ENCODE results near the gene C5AR2. TPM values are rescaled to one million over a fixed set of nuclear protein-coding genes. Genes with fewer than 3 reads are reported as not detected.
A peak's percentile ranks its signal among the peaks of the same experiment; 100 is the strongest.
"Not testable (repeated sequence)": the region's sequence is repeated elsewhere in the genome, so short reads cannot be mapped to it uniquely, and the experiment has no call there.

The C5AR2 gene
- total RNA-seq, 1 experiment from 2014 or later, result not detected

DNA sequence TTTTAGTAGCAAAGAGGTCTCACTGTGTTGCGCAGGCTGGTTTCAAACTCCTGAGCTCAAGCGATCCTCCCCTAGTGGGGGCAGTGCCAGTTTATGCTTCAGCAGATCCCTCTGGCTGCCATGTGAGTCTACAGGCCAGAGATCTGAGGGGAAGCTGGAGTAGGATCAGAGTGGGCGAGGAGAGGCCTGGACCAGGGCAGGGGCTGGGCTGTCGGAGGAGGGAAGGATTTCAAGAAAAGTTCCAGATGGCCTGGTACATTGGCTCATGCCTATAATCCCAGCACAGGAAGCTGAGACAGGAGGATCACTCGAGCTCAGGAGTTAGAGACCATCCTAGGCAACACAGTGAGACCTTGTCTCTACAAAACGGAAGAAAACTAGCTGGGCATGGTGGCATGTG, 27.0 kb downstream of the C5AR2 start:
- DNase-seq (ENCODE audit: low spot score), result no peak

DNA sequence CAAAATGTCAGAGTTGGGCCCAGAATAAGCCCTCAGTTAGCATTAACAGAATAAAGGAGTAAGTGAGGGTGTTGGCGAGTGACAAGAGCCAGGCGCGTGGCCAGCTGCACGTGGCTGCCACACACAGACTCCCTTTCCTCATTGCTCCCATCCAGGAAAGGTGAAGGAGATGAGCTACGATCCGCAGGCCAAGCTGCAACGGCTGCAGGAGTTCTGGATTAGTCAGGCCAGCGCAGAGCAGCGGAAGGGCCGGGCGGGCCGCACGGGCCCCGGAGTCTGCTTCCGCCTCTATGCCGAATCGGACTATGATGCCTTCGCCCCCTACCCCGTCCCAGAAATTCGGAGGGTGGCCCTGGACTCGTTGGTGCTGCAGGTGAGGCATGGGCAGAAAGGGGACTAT, 30.3 kb downstream of the C5AR2 start:
- no peak for DNase-seq (ENCODE audit: low spot score)

DNA sequence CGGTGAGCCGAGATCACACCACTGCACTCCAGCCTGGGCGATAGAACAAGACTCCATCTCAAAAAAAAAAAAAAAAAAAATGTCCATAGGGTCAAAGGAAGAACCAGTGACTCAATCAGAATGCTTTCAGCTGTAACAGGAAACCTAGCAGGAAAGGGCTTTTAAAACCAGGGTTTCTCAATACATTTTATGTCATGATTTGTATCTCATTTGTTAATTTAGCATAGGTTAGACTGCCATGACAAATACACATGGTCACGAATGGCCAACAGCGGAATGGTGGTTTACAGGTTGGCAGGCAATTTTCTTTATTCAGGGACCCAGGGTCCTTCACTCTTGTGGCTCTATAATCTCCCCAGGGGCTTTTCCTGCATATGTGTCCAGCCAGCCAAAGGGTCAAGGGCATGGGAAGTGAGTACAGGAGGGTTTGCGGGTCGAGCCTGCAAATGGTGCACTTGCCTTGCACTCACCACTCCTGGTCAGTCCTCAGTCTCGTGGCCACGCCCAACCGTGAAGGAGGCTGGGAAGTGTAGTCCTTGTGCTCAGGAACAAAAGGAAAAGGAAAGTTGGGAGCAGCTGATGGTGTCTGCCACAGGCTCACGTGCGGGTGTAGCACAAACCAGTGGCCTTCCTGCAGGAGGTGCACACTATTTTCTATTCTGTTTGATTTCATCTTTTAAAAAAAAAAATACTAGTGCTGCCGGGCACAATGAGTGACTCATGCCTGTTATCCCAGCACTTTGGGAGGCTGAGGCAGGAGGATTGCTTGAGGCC, 32.0 kb downstream of the C5AR2 start:
- peak; percentile 32 for DNase-seq (ENCODE audit: low spot score)

DNA sequence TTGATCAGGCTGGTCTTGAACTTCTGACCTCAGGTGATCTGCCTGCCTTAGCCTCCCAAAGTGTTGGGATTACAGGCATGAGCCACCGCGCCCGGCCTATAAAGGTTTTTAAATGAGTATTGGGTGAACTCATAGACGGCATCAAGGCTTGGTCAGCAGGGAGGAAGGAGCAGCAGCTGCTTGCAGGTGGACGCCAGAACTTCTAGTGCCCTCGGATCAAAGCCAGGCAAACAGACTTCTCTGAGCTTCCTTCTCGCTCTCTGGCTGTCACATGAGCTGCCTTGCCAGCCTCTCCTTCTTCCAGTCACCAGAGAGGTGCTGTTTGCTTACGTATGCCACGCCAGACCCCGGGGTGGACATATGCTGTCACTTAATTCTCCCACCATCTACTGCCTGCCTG, 33.5 kb downstream of the C5AR2 start:
- DNase-seq (ENCODE audit: low spot score), result not testable (repeated sequence)

DNA sequence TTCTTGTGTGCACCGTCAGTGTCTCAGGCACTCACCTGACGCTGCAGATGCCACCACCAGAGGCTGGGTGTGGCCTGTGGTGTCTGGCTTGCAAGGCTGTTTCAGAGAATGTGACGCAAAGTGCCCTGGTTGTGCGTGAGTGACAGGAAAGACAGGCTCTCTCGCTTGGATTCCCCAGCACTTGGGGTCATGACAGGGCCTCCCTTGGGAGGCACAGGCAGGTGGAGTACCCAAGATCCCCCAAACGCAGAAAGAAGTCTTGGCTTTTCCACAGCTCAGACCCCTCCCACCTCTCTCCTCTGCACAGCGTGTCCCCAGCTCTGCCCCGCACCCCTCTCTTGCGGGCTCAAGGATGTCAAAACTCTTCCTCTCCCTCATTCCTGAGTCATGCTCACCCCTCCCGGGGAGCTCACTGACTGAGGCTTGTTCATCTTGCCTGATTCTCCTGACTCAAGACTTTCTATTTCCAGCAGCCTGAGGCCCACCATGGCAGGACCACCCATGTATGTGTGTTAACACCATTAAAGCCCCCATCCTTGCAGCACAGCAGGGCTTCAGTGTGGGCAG, 38.2 kb downstream of the C5AR2 start:
- DNase-seq (ENCODE audit: low spot score), result no peak

DNA sequence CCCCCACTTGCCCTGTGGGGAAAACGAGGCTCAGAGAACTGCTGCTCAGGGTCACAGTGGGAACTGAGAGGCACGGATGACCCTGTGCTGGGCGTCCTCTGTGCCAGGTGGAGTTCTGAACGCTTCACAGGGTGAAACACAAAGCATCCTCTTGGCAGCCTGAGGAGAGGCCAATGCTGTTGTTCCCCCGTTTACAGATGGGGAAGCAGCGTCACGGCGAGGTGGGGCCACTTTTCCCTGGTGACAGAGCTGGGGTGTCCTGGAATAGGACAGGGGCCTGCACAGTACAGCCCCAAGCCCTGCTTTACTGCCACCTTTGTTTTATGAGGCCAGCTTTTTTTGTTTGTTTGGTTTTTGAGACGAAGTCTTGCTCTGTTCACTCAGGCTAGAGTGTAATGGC, 39.3 kb downstream of the C5AR2 start:
- no peak for DNase-seq (ENCODE audit: low spot score)

DNA sequence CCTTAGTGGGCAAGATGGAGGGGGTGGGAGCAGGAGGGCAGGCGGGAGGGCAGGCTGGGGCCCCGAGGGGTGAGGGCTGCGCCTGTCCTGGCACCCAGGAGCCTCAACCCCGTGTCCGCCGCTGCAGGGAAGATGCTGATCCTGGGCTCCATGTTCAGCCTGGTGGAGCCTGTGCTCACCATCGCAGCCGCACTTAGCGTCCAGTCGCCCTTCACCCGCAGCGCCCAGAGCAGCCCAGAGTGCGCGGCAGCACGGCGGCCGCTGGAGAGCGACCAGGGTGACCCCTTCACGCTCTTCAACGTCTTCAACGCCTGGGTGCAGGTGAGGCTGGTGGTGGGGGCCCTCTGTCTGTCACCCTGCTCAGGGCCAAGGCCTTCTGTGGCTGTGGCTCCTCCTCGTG, 40.6 kb downstream of the C5AR2 start:
- no peak for DNase-seq (ENCODE audit: low spot score)

DNA sequence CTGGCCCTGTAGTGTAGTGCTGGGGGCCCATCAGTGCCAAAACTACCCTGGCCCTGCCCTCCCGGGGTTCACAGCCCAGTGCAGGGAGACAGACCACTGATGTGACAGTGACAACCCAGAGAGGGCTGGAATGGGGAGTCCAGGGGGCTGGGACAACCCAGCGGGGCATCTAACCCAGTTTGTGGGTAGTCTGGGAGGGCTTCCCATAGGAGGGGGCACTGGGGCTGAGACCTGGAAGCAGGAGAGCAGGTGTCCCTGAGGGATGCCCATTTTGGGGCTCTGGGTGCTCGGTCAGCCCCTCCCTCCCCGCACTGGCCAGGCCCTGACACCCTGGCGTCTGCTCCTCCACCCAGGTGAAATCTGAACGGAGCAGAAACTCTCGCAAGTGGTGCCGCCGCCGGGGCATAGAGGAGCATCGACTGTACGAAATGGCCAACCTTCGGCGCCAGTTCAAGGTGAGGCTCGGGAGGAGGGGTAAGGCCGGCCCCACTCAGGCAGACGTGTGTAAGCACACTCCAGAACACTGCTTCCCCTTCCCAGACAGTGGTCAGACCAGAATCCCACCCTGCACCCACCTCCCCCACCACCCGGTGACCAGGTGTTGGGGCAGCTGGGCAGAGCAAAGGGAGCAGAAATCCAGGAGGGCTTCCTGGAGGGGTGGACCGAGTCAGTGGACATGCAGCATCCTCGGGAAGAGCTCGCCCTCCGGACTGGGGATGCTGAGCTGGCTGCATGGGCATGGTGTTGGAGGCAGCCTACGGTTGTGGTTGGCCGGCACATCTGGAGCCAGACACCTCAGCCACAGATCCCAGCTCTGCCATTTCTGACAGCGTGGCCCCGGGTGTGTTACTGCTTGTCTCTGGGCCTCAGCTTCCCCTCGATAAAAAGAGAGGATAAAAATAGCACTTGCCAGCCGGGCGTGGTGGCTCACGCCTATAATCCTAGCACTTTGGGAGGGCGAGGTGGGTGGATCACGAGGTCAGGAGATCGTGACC, 41.6 kb downstream of the C5AR2 start:
- DNase-seq (ENCODE audit: low spot score), result no peak

DNA sequence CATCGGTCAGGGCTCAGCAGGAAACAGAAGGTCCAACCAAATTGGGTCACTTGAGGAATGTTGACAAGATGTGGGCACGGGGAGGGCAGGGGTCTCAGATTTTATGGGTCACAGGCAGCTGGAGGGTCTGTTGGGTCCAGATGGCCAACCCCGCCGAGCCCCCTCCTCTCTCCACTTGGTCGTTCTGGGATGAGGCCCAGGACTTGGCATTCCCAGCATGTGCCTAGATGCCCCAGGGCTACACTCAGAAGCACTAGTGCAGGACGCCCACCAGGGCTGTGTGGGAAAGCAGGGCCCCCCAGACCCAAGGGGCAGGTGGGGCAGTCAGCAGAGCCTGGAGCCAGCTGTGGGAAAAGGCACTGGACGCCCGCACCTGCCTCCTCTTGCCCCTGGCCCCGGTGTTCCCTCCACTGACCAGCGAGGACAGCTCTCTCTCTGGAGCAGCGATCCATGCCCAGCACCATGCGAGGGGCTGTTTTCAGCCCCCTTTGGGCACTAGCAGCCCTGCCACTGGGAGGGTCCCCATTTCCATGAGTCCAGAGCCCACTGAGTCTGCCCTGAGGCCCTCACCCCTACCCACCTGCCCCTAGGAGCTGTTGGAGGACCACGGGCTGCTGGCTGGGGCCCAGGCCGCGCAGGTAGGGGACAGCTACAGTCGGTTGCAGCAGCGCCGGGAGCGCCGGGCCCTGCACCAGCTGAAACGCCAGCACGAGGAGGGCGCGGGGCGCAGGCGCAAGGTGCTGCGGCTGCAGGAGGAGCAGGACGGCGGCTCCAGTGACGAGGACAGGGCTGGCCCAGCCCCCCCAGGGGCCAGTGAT, 43.1 kb downstream of the C5AR2 start:
- DNase-seq (ENCODE audit: low spot score), result no peak

DNA sequence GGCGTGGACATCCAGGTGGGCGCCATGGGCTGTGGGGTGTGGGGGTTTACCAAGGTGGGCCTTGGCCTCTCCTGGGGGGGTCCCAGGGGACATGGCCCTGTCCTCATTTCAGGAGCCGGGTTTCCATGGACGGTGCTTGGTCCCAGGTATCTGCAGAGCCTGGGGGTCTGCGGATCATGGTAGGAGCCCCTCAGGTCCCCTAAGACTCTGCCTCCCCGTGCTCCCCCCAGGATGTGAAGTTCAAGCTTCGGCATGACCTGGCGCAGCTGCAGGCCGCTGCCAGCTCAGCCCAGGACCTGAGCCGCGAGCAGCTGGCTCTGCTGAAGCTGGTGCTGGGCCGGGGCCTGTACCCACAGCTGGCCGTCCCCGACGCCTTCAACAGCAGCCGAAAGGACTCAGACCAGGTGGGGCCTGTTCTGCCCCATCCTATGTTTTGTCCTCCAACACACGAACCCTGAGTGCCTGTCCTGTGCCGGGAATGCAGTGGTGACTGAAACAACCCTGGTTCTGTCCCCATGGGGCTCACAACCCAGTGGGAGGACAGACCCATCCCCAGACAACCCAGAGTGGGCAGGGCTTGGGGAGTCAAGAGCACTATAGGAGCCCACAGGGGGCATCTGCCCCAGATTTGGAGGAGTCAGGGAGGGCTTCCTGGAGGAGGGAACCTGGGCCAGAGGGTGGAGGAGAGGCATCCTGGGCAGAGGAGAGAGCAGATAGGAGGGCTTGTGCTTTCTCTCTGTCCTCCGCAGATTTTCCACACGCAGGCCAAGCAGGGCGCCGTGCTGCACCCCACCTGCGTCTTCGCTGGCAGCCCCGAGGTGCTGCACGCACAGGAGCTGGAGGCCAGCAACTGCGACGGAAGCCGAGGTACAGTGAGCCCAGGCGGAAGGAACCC, 44.0 kb downstream of the C5AR2 start:
- DNase-seq (ENCODE audit: low spot score), result no peak

DNA sequence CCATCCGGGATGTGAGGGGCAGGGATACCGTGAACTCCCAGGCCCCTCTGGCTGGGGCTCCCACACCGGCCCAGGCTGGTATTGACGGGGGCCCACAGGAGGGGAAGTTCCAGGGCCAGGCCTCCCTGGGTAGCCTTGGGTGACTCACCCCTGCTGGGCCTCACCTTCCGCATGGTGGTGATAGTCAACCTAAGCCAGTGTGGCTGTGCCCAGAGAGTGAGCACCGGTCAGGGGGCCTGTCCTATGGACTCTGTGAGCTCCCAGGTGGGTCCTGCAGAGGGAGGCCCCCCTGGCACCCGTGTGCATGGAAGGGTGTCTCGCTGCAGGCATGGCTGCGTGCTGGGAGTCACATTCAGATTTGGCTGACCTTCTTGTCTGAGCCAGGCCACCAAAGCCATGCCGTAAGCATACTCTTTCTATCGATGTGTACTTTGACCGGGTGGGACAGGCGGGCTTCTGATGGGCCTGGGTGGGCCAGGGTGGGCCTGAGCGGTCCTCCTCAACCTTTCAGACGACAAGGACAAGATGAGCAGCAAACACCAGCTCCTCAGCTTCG, 44.7 kb downstream of the C5AR2 start:
- no peak for DNase-seq (ENCODE audit: low spot score)

DNA sequence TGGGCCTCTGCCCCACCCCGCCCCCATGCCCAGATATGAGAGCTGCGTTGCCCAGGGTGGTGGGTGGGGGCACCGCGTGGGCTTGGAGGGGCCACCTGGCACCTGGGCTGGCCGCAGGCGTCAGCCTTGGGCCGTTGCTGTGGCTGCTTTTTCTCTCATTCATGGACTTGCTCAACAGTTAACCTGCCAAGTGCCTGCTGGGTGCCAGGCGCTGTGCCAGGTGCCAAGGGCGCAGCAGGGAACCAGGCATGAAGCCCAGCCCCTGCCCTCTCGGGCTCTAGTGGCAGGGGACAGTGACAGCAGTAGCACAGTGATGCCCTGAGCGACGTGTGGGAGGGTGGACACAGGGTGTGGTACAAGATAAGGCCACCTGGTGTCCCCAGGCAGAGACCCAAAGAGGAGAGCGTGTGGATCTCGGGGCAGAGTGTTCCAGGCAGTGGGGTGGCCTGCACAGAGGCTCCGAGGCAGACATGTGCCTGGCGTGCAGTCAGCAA, 45.3 kb downstream of the C5AR2 start:
- peak; percentile 36 for DNase-seq (ENCODE audit: low spot score)

DNA sequence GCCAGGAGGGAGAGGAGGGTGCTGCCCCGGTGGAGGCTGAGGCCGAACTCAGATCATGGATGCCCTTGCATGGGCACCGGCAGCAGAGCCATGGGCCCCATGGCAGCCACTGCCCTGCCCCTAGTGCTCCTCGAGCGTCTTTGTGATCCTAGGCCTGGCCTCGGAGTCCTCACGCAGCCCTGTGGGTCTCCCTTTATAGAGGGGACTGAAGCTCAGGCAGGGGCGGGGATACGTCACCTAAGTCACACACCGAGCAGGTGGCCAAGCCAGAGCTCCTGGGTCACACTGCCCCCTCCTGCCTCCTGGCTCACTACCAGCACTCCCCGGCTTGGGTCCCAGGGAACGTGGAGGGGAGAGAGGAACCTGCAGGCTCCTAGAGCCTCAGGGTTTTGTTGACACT, 45.8 kb downstream of the C5AR2 start:
- no peak for DNase-seq (ENCODE audit: low spot score)

DNA sequence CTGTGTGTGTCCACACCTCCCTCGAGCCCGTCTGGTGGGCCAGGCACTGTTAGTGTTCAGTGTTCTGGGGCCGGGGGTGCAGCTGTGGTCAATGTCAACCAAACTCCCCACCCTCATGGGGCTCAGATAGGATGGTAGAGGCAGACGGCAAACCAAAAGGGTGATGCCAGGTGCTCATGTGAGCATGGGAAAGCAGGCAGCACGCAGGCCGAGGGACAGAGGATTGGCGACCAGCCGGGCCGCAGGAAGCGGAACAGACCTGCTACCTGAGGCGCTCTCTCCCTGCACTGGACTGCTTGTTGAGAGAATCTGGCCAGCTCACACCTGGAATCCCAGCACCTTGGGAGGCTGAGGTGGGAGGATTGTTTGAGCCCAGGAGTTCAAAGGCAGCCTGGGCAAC, 46.3 kb downstream of the C5AR2 start:
- DNase-seq (ENCODE audit: low spot score), result no peak

DNA sequence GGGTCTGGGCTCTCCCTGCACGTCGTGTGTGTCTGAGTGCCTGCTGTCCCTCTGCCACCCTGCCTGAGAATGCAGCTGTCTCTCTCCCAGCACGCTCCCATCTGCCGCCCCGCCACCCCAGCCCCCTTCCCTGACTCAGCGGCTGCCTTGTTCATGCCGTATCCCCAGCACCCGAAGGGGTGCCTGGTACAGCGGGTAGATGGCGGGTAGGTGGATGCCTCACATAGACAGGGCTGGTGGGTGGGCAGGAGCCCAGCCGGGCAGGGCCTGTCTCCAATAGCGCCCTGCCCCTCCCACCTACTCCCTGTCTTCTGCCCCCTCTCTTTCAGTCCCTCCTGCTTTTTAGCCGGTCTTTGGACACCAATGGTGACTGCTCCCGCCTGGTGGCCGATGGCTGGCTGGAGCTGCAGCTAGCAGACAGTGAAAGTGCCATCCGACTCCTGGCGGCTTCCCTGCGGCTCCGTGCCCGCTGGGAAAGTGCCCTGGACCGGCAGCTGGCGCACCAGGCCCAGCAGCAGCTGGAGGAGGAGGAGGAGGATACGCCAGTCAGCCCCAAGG, 47.5 kb downstream of the C5AR2 start:
- no peak for DNase-seq (ENCODE audit: low spot score)

DNA sequence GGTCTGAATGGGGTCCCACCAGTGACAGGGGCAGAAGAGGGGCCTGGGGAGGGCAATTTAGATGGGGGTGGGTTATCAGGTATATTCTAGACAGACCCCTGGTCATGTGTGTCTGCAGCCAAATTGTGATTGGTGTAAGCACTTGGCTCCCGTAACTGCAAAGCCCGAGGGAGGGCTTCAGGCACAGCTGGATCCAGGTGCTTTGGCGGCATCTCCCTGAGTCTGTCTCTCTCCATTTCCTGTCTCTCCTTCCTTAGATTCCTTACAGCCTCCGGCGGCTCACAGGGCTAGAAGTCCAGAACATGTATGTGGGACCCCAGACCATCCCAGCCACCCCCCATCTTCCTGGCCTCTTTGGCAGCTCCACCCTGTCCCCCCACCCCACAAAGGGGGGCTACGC, 48.6 kb downstream of the C5AR2 start:
- DNase-seq (ENCODE audit: low spot score), result no peak

DNA sequence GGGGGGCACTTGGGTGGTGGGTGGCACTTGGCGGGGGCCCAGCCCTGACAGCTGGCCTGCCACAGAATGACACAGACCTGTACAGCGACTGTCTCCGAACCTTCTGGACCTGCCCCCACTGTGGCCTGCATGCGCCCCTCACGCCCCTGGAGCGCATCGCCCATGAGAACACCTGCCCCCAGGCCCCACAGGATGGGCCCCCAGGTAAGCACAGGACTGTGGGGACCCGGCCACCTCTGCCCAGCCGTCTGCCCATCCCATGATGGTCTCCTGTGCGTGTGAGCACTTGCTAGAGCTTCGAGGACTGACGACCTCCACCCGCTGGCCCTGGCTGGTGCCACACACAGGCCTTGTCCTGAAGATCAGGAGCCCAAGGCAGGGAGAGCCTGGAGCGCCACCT, 49.1 kb downstream of the C5AR2 start:
- DNase-seq (ENCODE audit: low spot score), result no peak

DNA sequence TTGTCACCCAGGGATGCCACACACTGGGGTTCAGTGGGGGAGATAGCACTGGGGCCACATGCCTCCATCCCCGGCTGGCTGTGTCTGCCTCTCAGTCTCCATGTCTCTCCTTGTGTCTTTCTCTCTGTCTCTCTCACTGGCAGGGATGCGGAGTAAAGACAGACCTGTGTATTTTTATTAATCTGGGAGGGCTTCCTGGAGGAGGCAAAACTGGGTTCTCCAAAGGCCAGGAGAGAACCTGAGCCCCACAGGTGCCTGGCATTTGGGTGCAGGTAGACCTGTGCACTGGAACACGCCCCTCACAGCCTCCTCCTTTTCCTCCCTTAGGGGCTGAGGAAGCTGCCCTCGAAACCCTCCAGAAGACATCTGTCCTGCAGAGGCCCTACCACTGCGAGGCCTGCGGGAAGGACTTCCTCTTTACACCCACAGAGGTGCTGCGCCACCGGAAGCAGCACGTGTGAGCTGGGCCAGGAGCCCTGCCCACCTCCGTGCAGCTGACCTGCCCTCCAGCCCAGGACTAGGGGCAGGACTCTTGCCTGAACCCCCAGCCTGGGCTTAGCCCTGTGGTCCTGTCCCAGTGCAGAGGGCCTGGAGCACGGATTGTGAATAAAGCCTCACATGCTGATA, 49.8 kb downstream of the C5AR2 start:
- DNase-seq (ENCODE audit: low spot score), result no peak

DNA sequence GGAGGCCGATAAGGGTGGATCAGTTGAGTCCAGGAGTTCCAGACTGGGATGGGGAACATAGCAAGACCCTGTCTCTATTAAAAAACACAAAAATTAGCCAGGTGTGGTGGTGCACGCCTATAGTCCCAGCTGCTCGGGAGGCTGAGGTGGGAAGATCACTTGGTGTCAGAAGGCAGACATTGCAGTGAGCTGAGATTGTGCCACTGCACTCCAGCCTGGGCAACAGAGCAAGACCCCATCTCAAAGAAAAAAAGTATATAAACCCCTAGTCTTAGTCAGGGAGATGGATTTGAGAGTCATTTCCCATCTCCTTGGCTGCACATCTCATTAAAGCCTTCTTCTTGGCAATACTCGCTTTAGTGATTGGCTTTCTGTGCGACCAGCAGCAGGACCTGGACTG, 51.9 kb downstream of the C5AR2 start:
- not testable (repeated sequence) for DNase-seq (ENCODE audit: low spot score)
